RWPE1 (cell line): ENCODE data around the gene CD58.
"Not testable (repeated sequence)": the region's sequence is repeated elsewhere in the genome, so short reads cannot be mapped to it uniquely, and the experiment has no call there.

Source experiments
- CTCF ChIA-PET: fragments of 350-600 bp; sonication (Branson Sonifier 250); formaldehyde crosslinking; extraction: SDS; loops from one replicate; lab custom pipeline; 2021; lab: Yijun Ruan, JAX
- POLR2A ChIA-PET: fragments of 400-600 bp; formaldehyde crosslinking; extraction: SDS; loops from one replicate; lab custom pipeline; 2020; ENCODE audit warnings: antibody characterized with exemption; ENCODE audit not compliant: low non-redundant PET; lab: Yijun Ruan, JAX
- DNase-seq: peaks from one replicate; pipeline ENCODE4 v3.0.0; 2012; ENCODE audit warnings: low spot score
- H3K27ac ChIP-seq: fragments of 450-650 bp; 2 replicates; pipeline ENCODE4 v1.5.1; 2017
- TF ChIP-seq, protein P1 (sequence below): fragments of 450-650 bp; conservative IDR thresholded peaks from 2 replicates; pipeline ENCODE4 v1.5.1; 2017; ENCODE audit warnings: low read depth, mild to moderate bottlenecking

Gene CD58

GRCh38 chr1:116570358-116571214 is at the start of gene CD58:
Gene CD58, minus strand, starts transcription at chr1:116571026. Its CDS starts 54 bp downstream, at chr1:116570972.
- H3K27ac ChIP-seq = peak within 1 kb of the TSS; percentile 93
- TF ChIP-seq, protein P1, sequence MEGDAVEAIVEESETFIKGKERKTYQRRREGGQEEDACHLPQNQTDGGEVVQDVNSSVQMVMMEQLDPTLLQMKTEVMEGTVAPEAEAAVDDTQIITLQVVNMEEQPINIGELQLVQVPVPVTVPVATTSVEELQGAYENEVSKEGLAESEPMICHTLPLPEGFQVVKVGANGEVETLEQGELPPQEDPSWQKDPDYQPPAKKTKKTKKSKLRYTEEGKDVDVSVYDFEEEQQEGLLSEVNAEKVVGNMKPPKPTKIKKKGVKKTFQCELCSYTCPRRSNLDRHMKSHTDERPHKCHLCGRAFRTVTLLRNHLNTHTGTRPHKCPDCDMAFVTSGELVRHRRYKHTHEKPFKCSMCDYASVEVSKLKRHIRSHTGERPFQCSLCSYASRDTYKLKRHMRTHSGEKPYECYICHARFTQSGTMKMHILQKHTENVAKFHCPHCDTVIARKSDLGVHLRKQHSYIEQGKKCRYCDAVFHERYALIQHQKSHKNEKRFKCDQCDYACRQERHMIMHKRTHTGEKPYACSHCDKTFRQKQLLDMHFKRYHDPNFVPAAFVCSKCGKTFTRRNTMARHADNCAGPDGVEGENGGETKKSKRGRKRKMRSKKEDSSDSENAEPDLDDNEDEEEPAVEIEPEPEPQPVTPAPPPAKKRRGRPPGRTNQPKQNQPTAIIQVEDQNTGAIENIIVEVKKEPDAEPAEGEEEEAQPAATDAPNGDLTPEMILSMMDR = peak; percentile 91
- ChIA-PET CTCF (interaction anchor here (0.5 to 0.7 kb wide), 3 partner anchors 14 to 1204 kb away, joined by 4 to 5 read pairs (median 4); no protein-coding TSS in a partner anchor), POLR2A (no interaction called here)
- peak; percentile 81 for DNase-seq

GRCh38 chr1:116620392-116620791 is 49.6 kb upstream of the CD58 start:
- H3K27ac ChIP-seq = peak overlapping the region; percentile 79
- DNase-seq, CTCF ChIA-PET, POLR2A ChIA-PET: not testable (repeated sequence)

DNA sequence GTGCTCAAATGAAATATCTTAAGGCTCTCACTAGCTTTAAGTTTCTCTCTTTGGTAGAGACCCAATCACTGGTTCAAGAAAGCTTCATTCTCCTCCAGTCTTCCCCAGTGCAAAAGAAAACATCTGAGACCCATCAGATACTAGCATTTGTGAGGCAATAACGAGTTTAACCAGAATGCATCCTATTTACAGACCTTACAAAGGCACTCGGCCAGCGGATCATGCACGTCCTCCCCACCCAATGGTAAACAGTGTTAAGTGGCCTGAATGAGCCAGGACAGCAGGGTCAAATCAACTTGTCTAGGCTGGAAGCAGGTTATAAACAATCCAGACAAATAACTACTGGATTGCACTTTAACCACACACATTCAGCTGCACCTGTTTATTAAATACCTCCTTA is 48.3 kb upstream of the CD58 start:
- CTCF ChIA-PET, POLR2A ChIA-PET, H3K27ac ChIP-seq, DNase-seq: not testable (repeated sequence)

DNA sequence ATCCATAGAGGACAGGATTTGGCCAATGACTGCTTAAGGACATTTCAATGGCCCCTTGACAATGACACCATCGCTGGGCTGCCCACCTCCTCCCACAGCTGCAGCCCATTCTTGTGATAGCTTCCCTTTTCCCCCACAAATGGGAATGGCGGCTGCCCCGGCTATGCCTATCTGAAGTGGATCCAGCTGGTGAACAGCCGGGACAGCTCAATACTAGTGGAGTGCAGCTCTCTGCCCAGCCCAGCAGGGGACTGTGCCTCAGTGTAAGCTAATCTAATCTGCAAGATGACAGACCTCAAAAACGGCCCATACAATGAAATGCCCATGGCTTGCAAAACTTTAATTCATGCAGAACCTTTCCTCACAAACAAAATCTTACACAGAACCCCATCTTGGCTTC is 47.0 kb upstream of the CD58 start:
- DNase-seq, CTCF ChIA-PET, POLR2A ChIA-PET, H3K27ac ChIP-seq: not testable (repeated sequence)

GRCh38 chr1:116613825-116614224 is 43.0 kb upstream of the CD58 start:
- H3K27ac ChIP-seq, CTCF ChIA-PET, POLR2A ChIA-PET, DNase-seq: not testable (repeated sequence)

DNA sequence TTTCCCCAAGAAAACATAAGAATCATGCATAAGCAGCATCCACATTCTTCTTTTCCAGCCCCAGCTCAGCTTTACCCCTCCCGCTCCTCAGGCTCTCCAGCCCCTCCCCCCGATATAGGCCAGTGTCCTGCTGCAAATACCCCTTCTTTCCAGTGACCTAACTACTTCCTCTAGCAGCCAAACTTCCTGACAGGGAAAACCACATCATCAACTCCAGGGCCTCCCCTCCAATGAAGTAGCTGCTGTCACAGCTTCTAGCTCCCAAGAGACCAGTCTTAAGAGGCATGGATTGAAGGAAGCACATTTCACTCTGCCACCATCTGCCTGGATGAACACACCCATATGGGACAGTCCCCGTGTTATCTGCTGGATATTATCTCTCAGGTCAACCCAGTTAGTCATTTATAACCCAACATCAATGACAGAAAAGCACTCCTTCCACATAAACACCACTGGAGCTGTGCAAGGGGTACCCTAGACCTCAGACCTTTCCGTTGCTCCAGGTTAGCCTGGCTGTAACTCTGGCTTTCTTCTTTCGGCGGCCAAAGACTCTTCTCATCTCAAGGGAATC is 39.1 kb upstream of the CD58 start:
- CTCF ChIA-PET = not testable (repeated sequence)

DNA sequence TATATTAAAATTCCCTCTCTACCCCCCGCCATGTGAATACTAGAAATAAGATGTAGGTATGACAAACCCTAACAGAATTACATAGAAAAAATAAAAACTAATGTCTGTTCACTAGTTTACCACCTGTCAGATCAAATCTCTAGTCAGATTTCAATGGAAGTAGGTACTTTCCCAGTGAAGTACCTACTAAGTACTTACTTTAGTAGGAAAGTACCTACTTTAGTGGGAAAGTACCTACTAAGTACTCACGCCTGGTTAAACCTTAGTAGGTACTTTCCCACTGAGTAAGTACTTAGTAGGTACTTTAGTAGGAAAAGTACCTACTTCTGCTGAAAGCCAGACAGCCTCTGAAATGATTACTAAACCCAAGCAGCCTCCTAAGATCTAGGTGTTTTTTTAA is 38.0 kb upstream of the CD58 start:
- CTCF ChIA-PET, H3K27ac ChIP-seq, POLR2A ChIA-PET, DNase-seq: not testable (repeated sequence)

More for the DNA sequence above, 39.1 kb upstream of the CD58 start:
- POLR2A ChIA-PET, DNase-seq, H3K27ac ChIP-seq: not testable (repeated sequence)

GRCh38 chr1:116608151-116608550 is 37.3 kb upstream of the CD58 start:
- POLR2A ChIA-PET, CTCF ChIA-PET, H3K27ac ChIP-seq, DNase-seq: not testable (repeated sequence)

- H3K27ac ChIP-seq, POLR2A ChIA-PET, DNase-seq, CTCF ChIA-PET: not testable (repeated sequence)
Measured at GRCh38 chr1:116607463-116607862, 36.6 kb upstream of the CD58 start.

DNA sequence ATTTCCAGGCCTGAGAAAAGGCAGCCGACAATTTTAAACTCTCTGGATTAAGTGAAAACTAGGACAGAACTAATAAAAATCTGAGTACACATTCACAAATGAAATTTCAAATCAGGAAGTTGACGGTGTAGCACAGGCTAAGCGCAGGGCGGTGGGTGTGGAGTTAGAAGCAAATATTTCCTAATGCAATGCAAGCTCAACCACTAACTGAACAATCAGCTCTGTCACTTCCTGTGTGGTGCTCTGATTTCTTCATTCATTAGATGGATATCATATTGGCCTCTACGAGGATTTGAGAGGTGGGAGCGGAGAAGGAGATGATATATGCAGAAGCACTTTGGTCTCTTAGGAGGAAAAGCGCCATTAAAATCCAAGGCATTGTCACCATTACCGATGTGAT is 35.2 kb upstream of the CD58 start:
- DNase-seq, CTCF ChIA-PET, POLR2A ChIA-PET, H3K27ac ChIP-seq: not testable (repeated sequence)

DNA sequence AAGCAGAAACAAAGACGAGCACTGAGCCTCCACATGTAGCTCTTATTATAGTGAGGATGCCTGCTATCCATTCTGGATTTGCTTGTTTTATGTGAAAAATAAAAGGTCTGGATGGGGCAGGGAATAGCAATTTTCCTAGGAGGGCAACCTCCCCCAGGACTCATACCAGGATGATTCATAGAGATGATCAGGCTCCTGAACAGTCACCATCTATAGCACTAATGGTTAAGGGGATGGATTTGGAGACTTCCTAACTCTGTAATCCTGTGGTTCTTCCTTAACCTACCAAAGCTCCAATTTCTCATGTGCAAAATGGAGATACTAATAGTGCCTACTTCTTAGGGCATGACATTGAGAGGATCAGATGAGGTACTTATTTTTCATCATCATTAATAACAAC is 34.5 kb upstream of the CD58 start:
- no peak for DNase-seq
- no peak overlapping the region for H3K27ac ChIP-seq
- ChIA-PET CTCF (no interaction called here), POLR2A (no interaction called here)
- TF ChIP-seq, protein P1 = no peak

- H3K27ac ChIP-seq, POLR2A ChIA-PET, DNase-seq, CTCF ChIA-PET: not testable (repeated sequence)
Measured at GRCh38 chr1:116604408-116604807, 33.6 kb upstream of the CD58 start.

DNA sequence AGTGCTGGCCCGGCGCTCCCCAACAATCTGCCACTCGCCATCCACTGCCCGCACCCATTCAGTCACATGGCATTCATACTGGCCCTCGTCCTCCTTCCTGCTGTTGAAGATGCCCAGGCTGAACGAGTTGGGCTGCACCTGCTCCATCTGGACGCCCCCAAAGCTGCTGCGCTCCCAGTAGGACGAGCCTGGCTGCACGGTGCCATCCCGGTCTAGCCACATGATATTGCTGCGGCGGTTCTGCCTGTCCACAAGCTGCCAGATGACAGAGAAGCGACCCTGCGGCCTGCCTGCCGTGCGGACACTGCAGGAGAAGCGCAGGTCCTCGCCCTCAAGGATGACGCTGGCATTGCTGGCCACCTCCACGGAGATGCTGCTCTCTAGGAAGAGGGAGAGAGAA is 32.8 kb upstream of the CD58 start:
- H3K27ac ChIP-seq, CTCF ChIA-PET, DNase-seq, POLR2A ChIA-PET: not testable (repeated sequence)

- H3K27ac ChIP-seq, POLR2A ChIA-PET, DNase-seq, CTCF ChIA-PET: not testable (repeated sequence)
Measured at GRCh38 chr1:116599369-116599768, 28.5 kb upstream of the CD58 start.

- H3K27ac ChIP-seq, CTCF ChIA-PET, POLR2A ChIA-PET, DNase-seq: not testable (repeated sequence)
Measured at GRCh38 chr1:116598420-116599036, 27.7 kb upstream of the CD58 start.
